OCI-LY3 (cell line): ENCODE results near the gene KCNIP4.
"Not testable (repeated sequence)": the region's sequence is repeated elsewhere in the genome, so short reads cannot be mapped to it uniquely, and the experiment has no call there.

Source experiments
- H2AFZ ChIP-seq: fragments of 200-600, 300-600 bp; shearing (Covaris generic); 2 replicates; pipeline ENCODE4 v1.6.0; 2014; ENCODE audit warnings: antibody characterized with exemption, low read depth, low read length
- H3K27ac ChIP-seq: fragments of 200-600, 300-600 bp; sonication (generic); 2 replicates; pipeline ENCODE4 v1.5.1; 2014; ENCODE audit warnings: mild to moderate bottlenecking, low read length, moderate library complexity, mixed read lengths
- H3K27me3 ChIP-seq: fragments of 200-600, 300-600 bp; sonication (generic); 2 replicates; pipeline ENCODE4 v1.6.1; 2014; ENCODE audit warnings: low read depth, low read length, mixed read lengths
- H3K36me3 ChIP-seq: fragments of 200-600, 300-600 bp; sonication (generic); replicated peaks from 2 replicates; pipeline ENCODE3; 2014; ENCODE audit warnings: low read depth, low read length, mixed read lengths
- H3K4me1 ChIP-seq: fragments of 300-600, 200-600 bp; sonication (generic); 2 replicates; pipeline ENCODE4 v1.6.1; 2014; ENCODE audit warnings: low read length, mixed read lengths
- H3K4me2 ChIP-seq: fragments of 200-600, 300-600 bp; sonication (generic); 2 replicates; pipeline ENCODE4 v1.6.1; 2014; ENCODE audit warnings: low read length, mixed read lengths
- H3K4me3 ChIP-seq: fragments of 300-600, 200-600 bp; sonication (generic); 2 replicates; pipeline ENCODE4 v1.5.1; 2014; ENCODE audit warnings: antibody characterized with exemption, mild to moderate bottlenecking, low read length, moderate library complexity
- H3K79me2 ChIP-seq: fragments of 300-600, 200-600 bp; shearing (Covaris generic); 2 replicates; pipeline ENCODE4 v1.6.1; 2014; ENCODE audit warnings: mild to moderate bottlenecking, low read length, mixed read lengths
- H3K9ac ChIP-seq: fragments of 300-600, 200-600 bp; shearing (Covaris generic); 2 replicates; pipeline ENCODE4 v1.6.0; 2014; ENCODE audit warnings: mild to moderate bottlenecking, low read length, moderate library complexity
- H3K9me3 ChIP-seq: fragments of 200-600, 300-600 bp; shearing (Covaris generic); 2 replicates; pipeline ENCODE4 v1.6.1; 2014; ENCODE audit warnings: low read length, mixed read lengths; ENCODE audit not compliant: insufficient read depth
- H4K20me1 ChIP-seq: fragments of 200-600, 300-600 bp; sonication (generic); 2 replicates; pipeline ENCODE4 v1.6.1; 2016; ENCODE audit warnings: low read length, mixed read lengths; ENCODE audit not compliant: insufficient read depth
- EZH2phosphoT487 ChIP-seq: fragments of 200-600 bp; shearing (Covaris generic); IDR thresholded peaks from 2 replicates; pipeline ENCODE4 v1.6.1; 2018; ENCODE audit warnings: antibody characterized with exemption, mixed run types, low read depth
- TF ChIP-seq, protein P1 (sequence below): fragments of 200-600, 300-600 bp; sonication (generic); IDR thresholded peaks from 2 replicates; pipeline ENCODE4 v1.5.1; 2014; ENCODE audit warnings: antibody characterized with exemption, low read length, low read depth

Gene KCNIP4

DNA sequence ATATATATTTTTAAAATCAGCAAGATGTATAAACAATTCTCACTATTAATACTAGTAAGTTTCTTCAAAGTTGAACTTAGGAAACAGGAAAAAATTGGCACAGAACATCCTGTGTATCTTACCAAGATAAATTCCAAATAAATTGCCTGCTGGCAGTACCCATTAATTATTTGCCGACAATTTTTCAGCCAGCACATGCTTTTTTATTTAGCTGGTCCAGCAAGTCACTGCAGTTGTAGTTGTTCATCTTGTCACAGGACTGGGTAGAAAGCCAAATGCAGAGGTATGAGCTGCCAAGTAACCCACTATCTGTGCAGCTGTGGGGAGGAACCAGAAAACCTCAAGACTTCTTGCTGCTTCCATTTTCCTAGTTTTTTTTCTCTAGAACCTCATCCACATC is 1134.9 kb downstream of the KCNIP4 start:
- Histone ChIP-seq H3K4me2 (no peak overlapping the region), H3K79me2 (no peaks in the 10 kb centered on the region), H3K4me3 (no peak overlapping the region), H3K36me3 (no peaks in the 10 kb centered on the region), H3K9ac (no peak overlapping the region), H3K4me1 (no peaks in the 10 kb centered on the region), H3K9me3 (no peaks in the 10 kb centered on the region), H4K20me1 (no peaks in the 10 kb centered on the region), H3K27me3 (no peaks in the 10 kb centered on the region), H2AFZ (no peak overlapping the region), H3K27ac (no peak overlapping the region)
- TF ChIP-seq EZH2phosphoT487, result no peak
- TF ChIP-seq, protein P1, sequence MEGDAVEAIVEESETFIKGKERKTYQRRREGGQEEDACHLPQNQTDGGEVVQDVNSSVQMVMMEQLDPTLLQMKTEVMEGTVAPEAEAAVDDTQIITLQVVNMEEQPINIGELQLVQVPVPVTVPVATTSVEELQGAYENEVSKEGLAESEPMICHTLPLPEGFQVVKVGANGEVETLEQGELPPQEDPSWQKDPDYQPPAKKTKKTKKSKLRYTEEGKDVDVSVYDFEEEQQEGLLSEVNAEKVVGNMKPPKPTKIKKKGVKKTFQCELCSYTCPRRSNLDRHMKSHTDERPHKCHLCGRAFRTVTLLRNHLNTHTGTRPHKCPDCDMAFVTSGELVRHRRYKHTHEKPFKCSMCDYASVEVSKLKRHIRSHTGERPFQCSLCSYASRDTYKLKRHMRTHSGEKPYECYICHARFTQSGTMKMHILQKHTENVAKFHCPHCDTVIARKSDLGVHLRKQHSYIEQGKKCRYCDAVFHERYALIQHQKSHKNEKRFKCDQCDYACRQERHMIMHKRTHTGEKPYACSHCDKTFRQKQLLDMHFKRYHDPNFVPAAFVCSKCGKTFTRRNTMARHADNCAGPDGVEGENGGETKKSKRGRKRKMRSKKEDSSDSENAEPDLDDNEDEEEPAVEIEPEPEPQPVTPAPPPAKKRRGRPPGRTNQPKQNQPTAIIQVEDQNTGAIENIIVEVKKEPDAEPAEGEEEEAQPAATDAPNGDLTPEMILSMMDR, result no peak

DNA sequence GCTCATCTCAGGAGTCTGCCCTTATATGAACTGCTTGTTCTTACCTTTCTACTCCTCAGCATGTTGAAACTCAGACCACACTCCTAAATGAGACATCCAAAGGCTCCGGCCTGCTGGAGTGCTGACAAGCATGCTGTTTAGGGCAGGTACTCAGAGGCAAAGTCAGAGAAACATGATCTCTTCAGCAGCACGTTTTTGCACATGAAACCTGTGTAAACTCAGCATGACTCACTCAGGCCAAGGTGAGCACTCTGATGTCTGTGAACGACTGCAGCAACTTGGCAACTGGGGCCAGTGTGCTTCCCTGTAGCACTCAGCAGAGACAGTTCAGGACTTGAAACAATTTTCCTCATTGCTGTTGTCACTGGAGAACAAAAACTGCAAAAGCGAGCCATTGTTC is 1138.8 kb downstream of the KCNIP4 start:
- H3K4me2 ChIP-seq, result no peak overlapping the region
- no peak overlapping the region for H2AFZ ChIP-seq
- H3K79me2 ChIP-seq, result no peaks in the 10 kb centered on the region
- no peaks in the 10 kb centered on the region for H4K20me1 ChIP-seq
- no peak for TF ChIP-seq EZH2phosphoT487
- TF ChIP-seq, protein P1, result no peak
- no peaks in the 10 kb centered on the region for H3K27me3 ChIP-seq
- H3K4me1 ChIP-seq, result no peaks in the 10 kb centered on the region
- H3K27ac ChIP-seq, result no peak overlapping the region
- H3K4me3 ChIP-seq, result no peak overlapping the region
- H3K9me3 ChIP-seq, result no peaks in the 10 kb centered on the region
- H3K9ac ChIP-seq, result no peak overlapping the region
- no peaks in the 10 kb centered on the region for H3K36me3 ChIP-seq

DNA sequence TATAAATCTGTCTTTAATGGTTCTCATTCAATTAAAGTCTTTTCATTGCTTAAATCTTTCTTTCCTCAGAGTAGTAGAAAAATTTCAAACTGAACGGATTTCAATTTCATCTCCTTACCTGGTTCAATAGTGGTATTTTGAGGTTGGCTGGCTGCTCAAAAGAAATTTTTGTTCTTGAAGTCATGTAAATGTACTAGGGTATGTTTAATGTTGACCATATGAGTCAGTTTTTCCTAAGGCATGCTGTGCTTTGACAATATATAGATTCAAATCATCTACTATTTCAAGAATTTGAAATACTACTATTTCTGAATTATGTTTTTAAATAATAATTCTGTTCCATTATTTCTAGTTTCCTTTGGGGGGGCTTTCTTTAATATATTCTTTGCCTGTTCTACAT is 1142.9 kb downstream of the KCNIP4 start:
- Histone ChIP-seq H3K9me3 (no peaks in the 10 kb centered on the region), H4K20me1 (no peaks in the 10 kb centered on the region), H3K36me3 (no peaks in the 10 kb centered on the region), H3K4me1 (no peaks in the 10 kb centered on the region), H2AFZ (no peak overlapping the region), H3K79me2 (no peaks in the 10 kb centered on the region), H3K27ac (no peak overlapping the region), H3K27me3 (no peaks in the 10 kb centered on the region), H3K9ac (no peak overlapping the region), H3K4me3 (no peak overlapping the region), H3K4me2 (no peak overlapping the region)
- no peak for TF ChIP-seq EZH2phosphoT487
- TF ChIP-seq, protein P1, result no peak

DNA sequence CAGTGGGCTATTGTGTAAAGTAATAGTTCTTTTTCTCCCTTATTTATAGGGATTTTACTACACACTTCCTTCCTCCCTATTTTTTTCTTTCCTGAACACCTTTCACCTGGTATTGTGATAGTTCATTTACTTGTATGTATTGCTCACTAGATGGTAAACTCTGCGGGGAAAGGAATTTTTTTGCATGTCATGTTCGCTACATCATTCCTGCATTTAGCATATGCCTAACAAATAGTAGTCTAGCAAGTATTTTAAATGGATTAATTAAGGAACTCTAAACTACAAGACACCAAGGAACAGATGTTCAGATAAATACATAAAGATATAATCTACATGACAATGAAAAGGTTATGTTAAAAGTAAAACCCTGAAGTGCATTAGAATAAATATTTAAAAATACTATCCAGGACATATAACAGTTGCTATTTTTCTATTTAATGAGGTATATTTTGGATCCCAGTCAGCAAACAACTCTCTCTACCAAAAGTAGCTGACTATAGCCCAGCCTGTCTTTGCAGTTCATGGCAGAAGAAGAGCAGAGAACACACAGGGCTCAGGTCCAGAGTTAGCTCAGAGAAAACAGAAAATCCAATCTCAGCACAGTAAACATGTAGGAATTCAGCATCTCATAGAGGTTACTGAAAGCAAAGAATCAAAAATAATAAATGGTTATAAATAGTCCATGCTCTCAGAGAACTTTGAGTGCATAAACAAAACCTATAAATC is 1160.5 kb downstream of the KCNIP4 start:
- Histone ChIP-seq H3K9ac (no peak overlapping the region), H3K27me3 (no peaks in the 10 kb centered on the region), H3K79me2 (no peaks in the 10 kb centered on the region), H3K4me2 (no peak overlapping the region), H3K27ac (no peak overlapping the region), H3K9me3 (no peaks in the 10 kb centered on the region), H3K4me1 (no peaks in the 10 kb centered on the region), H3K4me3 (no peak overlapping the region), H4K20me1 (no peaks in the 10 kb centered on the region), H2AFZ (no peak overlapping the region), H3K36me3 (no peaks in the 10 kb centered on the region)
- TF ChIP-seq, protein P1, result no peak
- TF ChIP-seq EZH2phosphoT487, result no peak

DNA sequence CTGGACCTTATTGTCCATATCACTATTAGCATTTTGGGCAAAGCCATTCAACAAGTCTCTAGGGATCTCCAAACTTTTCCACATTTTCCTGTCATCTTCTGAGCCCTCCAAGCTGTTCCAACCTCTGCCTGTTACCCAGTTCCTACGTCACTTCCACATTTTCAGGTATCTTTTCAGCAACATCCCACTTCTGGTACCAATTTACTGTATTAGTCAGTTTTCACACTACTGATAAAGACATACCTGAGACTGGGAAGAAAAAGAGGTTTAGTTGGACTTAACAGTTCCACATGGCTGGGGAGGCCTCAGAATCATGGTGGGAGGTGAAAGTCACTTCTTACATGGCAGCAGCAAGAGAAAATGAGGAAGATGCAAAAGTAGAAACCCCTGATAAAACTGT is 1165.4 kb downstream of the KCNIP4 start:
- H3K4me1 ChIP-seq, H3K9ac ChIP-seq, H3K4me3 ChIP-seq, H3K4me2 ChIP-seq, H3K36me3 ChIP-seq, H3K27me3 ChIP-seq, H3K79me2 ChIP-seq, H2AFZ ChIP-seq, H3K27ac ChIP-seq, H3K9me3 ChIP-seq, H4K20me1 ChIP-seq: not testable (repeated sequence)
